Sigmoid colon (tissue), 3 donors: Measurements from ENCODE around the gene FOLR1.

Experiments
- CTCF ChIP-seq, 4 experiments: fragments of 450-650 bp in 3 of 4; fragments of 200-600 bp in 1 of 4; IDR thresholded peaks; one replicate each; pipeline ENCODE4 v1.5.1; 2016 to 2019; ENCODE audit warnings: antibody characterized with exemption in 4 of 4, mild to moderate bottlenecking in 3 of 4, moderate library complexity in 2 of 4
- POLR2A ChIP-seq, 2 donors: fragments of 450-650 bp; IDR thresholded peaks; one replicate each; pipeline ENCODE4 v1.6.1; 2016; ENCODE audit warnings: antibody characterized with exemption in 2 of 2, mild to moderate bottlenecking in 2 of 2, moderate library complexity in 2 of 2

GRCh38 chr11:72227316-72228228 lies 35.6 kb downstream of the FOLR1 start:
- no peak for TF ChIP-seq POLR2A (IDR thresholded peaks at IDR 0.05)
- TF ChIP-seq CTCF (IDR thresholded peaks at IDR 0.05), result no peak
